CD4-positive, alpha-beta T cell (primary cell): ENCODE results near the gene FAM83B. TPM values are rescaled to one million over a fixed set of nuclear protein-coding genes. Genes with fewer than 3 reads are reported as not detected.

Experiments used
- ATAC-seq: fragments of 200-7000 bp; cut with Tn5 transposase; one replicate; pipeline ENCODE4 v1.10.0; 2022; ENCODE audit warnings: mild to moderate bottlenecking; ENCODE audit not compliant: poor library complexity
- CTCF ChIA-PET: fragments of 350-600 bp; sonication (Branson Sonifier 250); formaldehyde crosslinking; loops from one replicate; lab custom pipeline; 2021; ENCODE audit warnings: antibody characterized with exemption, inconsistent platforms; lab: Charles Lee
- POLR2A ChIA-PET: fragments of 350-600 bp; sonication (Branson Sonifier 250); formaldehyde crosslinking; loops from one replicate; lab custom pipeline; 2021; ENCODE audit warnings: antibody characterized with exemption, inconsistent platforms; lab: Charles Lee
- DNase-seq, 14 experiments: peaks; one replicate each; pipeline ENCODE4 v3.0.0-alpha.2; 2013 to 2020; ENCODE audit warnings: mixed read lengths in 2 of 14
- H3K27ac ChIP-seq, 2 donors: one replicate each; pipeline versions ENCODE4 v1.5.1 to v1.7.0; 2013; ENCODE audit warnings: low read length in 2 of 2, low read depth in 1 of 2, mild to moderate bottlenecking in 1 of 2
- H3K27me3 ChIP-seq, 2 experiments: 1 replicate in 1 of 2; 2 replicates in 1 of 2; pipeline versions ENCODE4 v1.6.1 to v1.7.0; 2013; ENCODE audit warnings: low read length in 2 of 2, control low read depth in 1 of 2, mild to moderate bottlenecking in 1 of 2, moderate library complexity in 1 of 2; ENCODE audit not compliant: insufficient read depth in 2 of 2, control insufficient read depth in 1 of 2
- H3K36me3 ChIP-seq: one replicate; pipeline ENCODE4 v1.6.1; 2013; ENCODE audit warnings: low read length, control low read depth; ENCODE audit not compliant: insufficient read depth
- H3K4me1 ChIP-seq: one replicate; pipeline ENCODE4 v1.6.1; 2013; ENCODE audit warnings: low read length, control low read depth; ENCODE audit not compliant: insufficient read depth
- H3K4me3 ChIP-seq: one replicate; pipeline ENCODE4 v1.5.1; 2013; ENCODE audit warnings: mild to moderate bottlenecking, low read length, moderate library complexity
- H3K9me3 ChIP-seq, 2 experiments: 1 replicate in 1 of 2; 2 replicates in 1 of 2; pipeline versions ENCODE4 v1.6.1 to v1.7.0; 2013; ENCODE audit warnings: low read length in 2 of 2, mild to moderate bottlenecking in 2 of 2, control low read depth in 1 of 2, moderate library complexity in 1 of 2; ENCODE audit not compliant: control insufficient read depth in 1 of 2, insufficient read depth in 1 of 2
- H3K27ac Mint-ChIP-seq: one replicate; pipeline ENCODE4 v1.8.0; 2020; ENCODE audit warnings: mixed read lengths
- H3K27me3 Mint-ChIP-seq: one replicate; pipeline ENCODE4 v1.8.0; 2021; ENCODE audit warnings: mixed read lengths
- H3K36me3 Mint-ChIP-seq: one replicate; pipeline ENCODE4 v1.8.0; 2021; ENCODE audit warnings: low read depth, mixed read lengths
- H3K4me1 Mint-ChIP-seq: one replicate; pipeline ENCODE4 v1.8.0; 2021; ENCODE audit warnings: low read depth, mixed read lengths
- H3K4me3 Mint-ChIP-seq: one replicate; pipeline ENCODE4 v1.8.0; 2020; ENCODE audit warnings: mild to moderate bottlenecking, mixed read lengths
- H3K9me3 Mint-ChIP-seq: one replicate; pipeline ENCODE4 v1.8.0; 2020; ENCODE audit warnings: mixed read lengths
- CTCF ChIP-seq: fragments of 200-600 bp; IDR thresholded peaks from one replicate; pipeline ENCODE4 v1.8.0; 2022; ENCODE audit warnings: antibody characterized with exemption, mild to moderate bottlenecking
- intact Hi-C, 2 experiments: fragments of 100-400 bp; cut with DNase I in 1 of 2; cut with micrococcal nuclease in 1 of 2; formaldehyde crosslinking; loops; one replicate each; pipeline versions ENCODE4 v1.15.1 to v1.9.0; 2023 to 2025; cut with DNase I, micrococcal nuclease
- total RNA-seq, 174 experiments: library from RNA in 2 of 174; stranded (reverse) in 2 of 174; gene quantifications; one replicate each; pipeline ENCODE4 v1.2.3 and lab custom pipeline; 2021 to 2026

The FAM83B gene
- total RNA-seq, 2 experiments from 2014 or later: not detected

- Histone ChIP-seq H3K27ac (no peak overlapping the region), H3K27me3 (no peaks in the 10 kb centered on the region), H3K9me3 (peaks cover 0 to 4% of the 10 kb centered on the region in 2 experiments), H3K4me3 (no peak overlapping the region), H3K36me3 (no peaks in the 10 kb centered on the region), H3K4me1 (no peaks in the 10 kb centered on the region)
- H3K9me3 Mint-ChIP-seq: peaks cover 2% of the 10 kb centered on the region
- H3K36me3 Mint-ChIP-seq: no peaks in the 10 kb centered on the region
- intact Hi-C loops: no loop called here
- TF ChIP-seq CTCF: no peak
- H3K27ac Mint-ChIP-seq: no peak overlapping the region
- no peaks in the 10 kb centered on the region for H3K27me3 Mint-ChIP-seq
- ATAC-seq: no peak
- CTCF ChIA-PET: interaction anchor here (0.5 to 0.7 kb wide), 2 partner anchors 24 to 937 kb away, joined by 3 read pairs; no protein-coding TSS in a partner anchor
- no peak for DNase-seq
- POLR2A ChIA-PET: no interaction called here
- H3K4me3 Mint-ChIP-seq: no peak overlapping the region
- H3K4me1 Mint-ChIP-seq: no peaks in the 10 kb centered on the region
Measured at GRCh38 chr6:54860132-54860531, 13.6 kb downstream of the FAM83B start.

- Histone ChIP-seq H3K4me1 (no peaks in the 10 kb centered on the region), H3K4me3 (no peak overlapping the region), H3K27me3 (no peaks in the 10 kb centered on the region), H3K36me3 (no peaks in the 10 kb centered on the region), H3K9me3 (peaks cover 0 to 4% of the 10 kb centered on the region in 2 experiments), H3K27ac (no peak overlapping the region)
- H3K4me3 Mint-ChIP-seq: no peak overlapping the region
- TF ChIP-seq CTCF: no peak
- H3K36me3 Mint-ChIP-seq: no peaks in the 10 kb centered on the region
- ATAC-seq (no peak), DNase-seq (no peak)
- H3K9me3 Mint-ChIP-seq: no peaks in the 10 kb centered on the region
- H3K27ac Mint-ChIP-seq: no peak overlapping the region
- CTCF ChIA-PET: interaction anchor here (0.7 kb wide), 1 partner anchor 24 kb away, joined by 3 read pairs; no protein-coding TSS in a partner anchor
- no peaks in the 10 kb centered on the region for H3K4me1 Mint-ChIP-seq
- intact Hi-C loops: no loop called here
- H3K27me3 Mint-ChIP-seq: no peaks in the 10 kb centered on the region
- POLR2A ChIA-PET: no interaction called here
Measured at GRCh38 chr6:54860739-54861138, 14.2 kb downstream of the FAM83B start.

- intact Hi-C loops: no loop called here
- H3K27ac Mint-ChIP-seq: no peak overlapping the region
- no peaks in the 10 kb centered on the region for H3K27me3 ChIP-seq
- H3K36me3 Mint-ChIP-seq: no peaks in the 10 kb centered on the region
- no peak for TF ChIP-seq CTCF
- ChIA-PET POLR2A (no interaction called here), CTCF (no interaction called here)
- H3K36me3 ChIP-seq: no peaks in the 10 kb centered on the region
- DNase-seq (no peak), ATAC-seq (no peak)
- peaks cover 0 to 4% of the 10 kb centered on the region in 2 experiments for H3K9me3 ChIP-seq
- no peak overlapping the region for H3K4me3 Mint-ChIP-seq
- no peaks in the 10 kb centered on the region for H3K27me3 Mint-ChIP-seq
- H3K27ac ChIP-seq: no peak overlapping the region
- H3K4me3 ChIP-seq: no peak overlapping the region
- H3K4me1 ChIP-seq: no peaks in the 10 kb centered on the region
- H3K9me3 Mint-ChIP-seq: no peaks in the 10 kb centered on the region
- no peaks in the 10 kb centered on the region for H3K4me1 Mint-ChIP-seq
Measured at GRCh38 chr6:54861905-54862616, 15.5 kb downstream of the FAM83B start.
